ENCODE data around the gene ARL13B. TPM values are rescaled to one million over a fixed set of nuclear protein-coding genes. Genes with fewer than 3 reads are reported as not detected.
"Not testable (repeated sequence)": the region's sequence is repeated elsewhere in the genome, so short reads cannot be mapped to it uniquely, and the experiment has no call there.

The ARL13B gene
- total RNA-seq: 9.2 TPM
- long read RNA-seq, partial matches to known transcripts: 6 of 15 reads
- long read RNA-seq, other reads (novel, unspliced or antisense): 8 of 15 reads

GRCh38 chr3:93979850-93980676 lies at the start of gene ARL13B:
ARL13B (plus strand) TSS chr3:93980155; CDS start chr3:93980424, 269 bp downstream.
- intact Hi-C loops (cut with DNase I): loop anchor here (10.0 kb wide), 1 partner anchor 85 kb away; the partner anchor contains the start of genes DHFR2 and NSUN3
- peak; percentile 99 for DNase-seq (ENCODE audit: low spot score)

- no peak for DNase-seq (ENCODE audit: low spot score)
- intact Hi-C loops (cut with DNase I): loop anchor here (2.0 kb wide), 1 partner anchor 41 kb away; the partner anchor contains the start of gene PROS1
Observed at GRCh38 chr3:93931597-93932229, 48.2 kb upstream of the ARL13B start.

GRCh38 chr3:93934366-93935046 lies 45.4 kb upstream of the ARL13B start:
- DNase-seq (ENCODE audit: low spot score): no peak
- intact Hi-C loops (cut with DNase I): no loop called here

GRCh38 chr3:93936549-93936948 lies 43.4 kb upstream of the ARL13B start:
- DNase-seq (ENCODE audit: low spot score): no peak
- intact Hi-C loops (cut with DNase I): no loop called here

GRCh38 chr3:93937485-93937884 lies 42.5 kb upstream of the ARL13B start:
- intact Hi-C loops (cut with DNase I): not testable (repeated sequence)

GRCh38 chr3:93949958-93950357 lies 30.0 kb upstream of the ARL13B start:
- intact Hi-C loops (cut with DNase I); DNase-seq (ENCODE audit: low spot score): not testable (repeated sequence)

More at GRCh38 chr3:93937485-93937884, 42.5 kb upstream of the ARL13B start:
- DNase-seq (ENCODE audit: low spot score): not testable (repeated sequence)

- intact Hi-C loops (cut with DNase I): no loop called here
- no peak for DNase-seq (ENCODE audit: low spot score)
Observed at GRCh38 chr3:93961026-93961425, 18.9 kb upstream of the ARL13B start.

- intact Hi-C loops (cut with DNase I): no loop called here
- no peak for DNase-seq (ENCODE audit: low spot score)
Observed at GRCh38 chr3:93961489-93961888, 18.5 kb upstream of the ARL13B start.

- DNase-seq (ENCODE audit: low spot score): no peak
- intact Hi-C loops (cut with DNase I): no loop called here
Observed at GRCh38 chr3:93962798-93963197, 17.2 kb upstream of the ARL13B start.

- DNase-seq (ENCODE audit: low spot score); intact Hi-C loops (cut with DNase I): not testable (repeated sequence)
Observed at GRCh38 chr3:93965106-93965505, 14.8 kb upstream of the ARL13B start.

- DNase-seq (ENCODE audit: low spot score): no peak
- intact Hi-C loops (cut with DNase I): no loop called here
Observed at GRCh38 chr3:93969443-93969842, 10.5 kb upstream of the ARL13B start.

GRCh38 chr3:93969997-93970396 lies 10.0 kb upstream of the ARL13B start:
- intact Hi-C loops (cut with DNase I): loop anchor here (10.0 kb wide), 1 partner anchor 95 kb away; the partner anchor contains the start of genes DHFR2 and NSUN3
- no peak for DNase-seq (ENCODE audit: low spot score)

GRCh38 chr3:93973131-93974126 lies 6.5 kb upstream of the ARL13B start, which contains the start of gene PROS1:
PROS1 (minus strand) TSS chr3:93973896; CDS start chr3:93973749, 147 bp downstream.
- peak; percentile 92 for DNase-seq (ENCODE audit: low spot score)
- intact Hi-C loops (cut with DNase I): loop anchor here (2.0 to 10.0 kb wide), 2 partner anchors 43 to 91 kb away; partner anchors contain the start of genes DHFR2 and NSUN3

GRCh38 chr3:93981649-93982048 lies 1.7 kb downstream of the ARL13B start:
- DNase-seq (ENCODE audit: low spot score): no peak
- intact Hi-C loops (cut with DNase I): no loop called here

GRCh38 chr3:93983408-93983807 lies 3.5 kb downstream of the ARL13B start:
- intact Hi-C loops (cut with DNase I): no loop called here
- no peak for DNase-seq (ENCODE audit: low spot score)

- intact Hi-C loops (cut with DNase I): no loop called here
- DNase-seq (ENCODE audit: low spot score): no peak
Observed at GRCh38 chr3:93984618-93985017, 4.7 kb downstream of the ARL13B start.

GRCh38 chr3:93988283-93988682 lies 8.3 kb downstream of the ARL13B start:
- DNase-seq (ENCODE audit: low spot score): no peak
- intact Hi-C loops (cut with DNase I): no loop called here

GRCh38 chr3:93988764-93989163 lies 8.8 kb downstream of the ARL13B start:
- intact Hi-C loops (cut with DNase I): no loop called here
- DNase-seq (ENCODE audit: low spot score): no peak

GRCh38 chr3:93989241-93989640 lies 9.3 kb downstream of the ARL13B start:
- intact Hi-C loops (cut with DNase I): no loop called here
- DNase-seq (ENCODE audit: low spot score): no peak

All from cardiac septum (tissue), 1 donor.